Epithelial cell of proximal tubule (primary cell): ENCODE results near the gene PRKAR1B. TPM values are rescaled to one million over a fixed set of nuclear protein-coding genes. Genes with fewer than 3 reads are reported as not detected.

Source experiments
- DNase-seq: peaks from one replicate; pipeline ENCODE4 v3.0.0-alpha.2; 2011; ENCODE audit warnings: low read depth
- H3K4me3 ChIP-seq: 2 replicates; pipeline ENCODE4 v1.5.1; 2011; ENCODE audit warnings: low read depth, mild to moderate bottlenecking, low read length
- total RNA-seq: library from RNA; depleted of rRNA; stranded (reverse); fragments of >200 nt; gene quantifications from 2 replicates; pipeline ENCODE4 v1.2.3, GENCODE V29; 2015
- TF ChIP-seq, protein P1 (sequence below): conservative IDR thresholded peaks from 2 replicates; pipeline ENCODE4 v1.5.1; 2012; ENCODE audit warnings: low read depth, mild to moderate bottlenecking, low read length

The PRKAR1B gene
- total RNA-seq, 1 donor from 2014 or later = 12.2 TPM

DNA sequence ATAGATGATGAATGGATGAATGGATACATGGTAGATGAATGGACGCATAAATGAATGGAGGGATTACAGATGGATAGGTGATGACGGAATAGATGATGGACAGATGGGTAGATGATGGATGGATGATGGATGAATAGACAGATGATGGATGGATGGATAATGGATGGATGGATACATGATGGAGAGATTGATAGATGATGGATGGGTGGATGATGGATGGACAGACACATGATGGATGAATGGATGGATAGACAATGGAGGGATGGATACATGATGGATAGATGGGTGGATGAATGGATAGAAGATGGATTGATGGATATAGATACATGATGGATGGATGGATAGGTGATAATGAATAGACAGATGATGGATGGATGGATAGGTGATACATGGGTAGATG lies 198.6 kb downstream of the PRKAR1B start:
- H3K4me3 ChIP-seq = no peak overlapping the region
- DNase-seq = no peak
- TF ChIP-seq, protein P1, sequence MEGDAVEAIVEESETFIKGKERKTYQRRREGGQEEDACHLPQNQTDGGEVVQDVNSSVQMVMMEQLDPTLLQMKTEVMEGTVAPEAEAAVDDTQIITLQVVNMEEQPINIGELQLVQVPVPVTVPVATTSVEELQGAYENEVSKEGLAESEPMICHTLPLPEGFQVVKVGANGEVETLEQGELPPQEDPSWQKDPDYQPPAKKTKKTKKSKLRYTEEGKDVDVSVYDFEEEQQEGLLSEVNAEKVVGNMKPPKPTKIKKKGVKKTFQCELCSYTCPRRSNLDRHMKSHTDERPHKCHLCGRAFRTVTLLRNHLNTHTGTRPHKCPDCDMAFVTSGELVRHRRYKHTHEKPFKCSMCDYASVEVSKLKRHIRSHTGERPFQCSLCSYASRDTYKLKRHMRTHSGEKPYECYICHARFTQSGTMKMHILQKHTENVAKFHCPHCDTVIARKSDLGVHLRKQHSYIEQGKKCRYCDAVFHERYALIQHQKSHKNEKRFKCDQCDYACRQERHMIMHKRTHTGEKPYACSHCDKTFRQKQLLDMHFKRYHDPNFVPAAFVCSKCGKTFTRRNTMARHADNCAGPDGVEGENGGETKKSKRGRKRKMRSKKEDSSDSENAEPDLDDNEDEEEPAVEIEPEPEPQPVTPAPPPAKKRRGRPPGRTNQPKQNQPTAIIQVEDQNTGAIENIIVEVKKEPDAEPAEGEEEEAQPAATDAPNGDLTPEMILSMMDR = no peak

DNA sequence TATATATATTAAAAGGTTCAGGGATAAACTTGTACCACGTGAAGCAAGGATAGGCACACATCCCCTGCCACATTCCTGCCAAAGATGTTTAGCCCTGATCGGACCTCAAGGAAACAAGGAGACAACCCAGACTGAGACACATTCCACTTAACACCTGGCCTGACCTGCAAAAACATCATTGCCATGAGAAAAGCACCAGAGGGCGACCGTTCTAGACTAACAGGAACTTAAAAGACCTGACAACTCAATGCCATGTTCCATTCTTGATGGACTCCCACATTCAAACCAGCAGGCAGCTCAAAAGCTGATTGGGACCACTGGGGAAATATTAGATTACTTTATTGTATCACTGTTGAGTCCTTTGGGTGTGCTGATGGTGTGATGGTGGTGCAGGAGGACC lies 199.4 kb downstream of the PRKAR1B start:
- TF ChIP-seq, protein P1 = no peak
- H3K4me3 ChIP-seq = no peak overlapping the region
- DNase-seq = no peak

DNA sequence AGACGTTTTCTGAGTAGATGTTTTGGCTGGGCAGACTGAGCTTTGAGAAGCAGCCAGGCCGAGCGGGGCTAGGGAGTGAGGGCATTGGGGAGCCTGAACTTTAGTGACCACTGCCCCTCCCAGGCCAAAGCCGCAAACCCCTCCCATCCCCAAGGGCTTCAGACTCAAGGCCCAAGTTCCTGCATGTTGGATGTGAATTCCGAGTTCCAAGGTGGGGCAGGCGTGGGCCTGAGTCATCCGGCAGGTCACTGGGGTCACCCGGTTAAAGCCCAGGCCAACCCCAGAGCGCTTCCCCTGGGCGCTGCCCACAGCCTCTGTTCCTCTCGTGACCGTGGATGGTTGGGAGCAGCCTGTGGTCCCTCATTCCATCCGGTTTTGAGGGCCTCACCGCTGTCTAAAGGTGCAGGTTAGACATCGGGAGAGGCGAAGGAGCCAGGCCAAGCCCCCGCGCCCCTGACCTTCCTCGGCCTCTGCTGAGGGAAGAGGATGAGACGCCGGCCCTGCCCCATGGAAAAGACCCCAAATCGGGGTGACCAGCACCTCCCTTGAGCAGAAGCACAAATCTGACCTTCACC lies 200.5 kb downstream of the PRKAR1B start:
- DNase-seq = no peak
- H3K4me3 ChIP-seq = no peak overlapping the region
- TF ChIP-seq, protein P1 = no peak

DNA sequence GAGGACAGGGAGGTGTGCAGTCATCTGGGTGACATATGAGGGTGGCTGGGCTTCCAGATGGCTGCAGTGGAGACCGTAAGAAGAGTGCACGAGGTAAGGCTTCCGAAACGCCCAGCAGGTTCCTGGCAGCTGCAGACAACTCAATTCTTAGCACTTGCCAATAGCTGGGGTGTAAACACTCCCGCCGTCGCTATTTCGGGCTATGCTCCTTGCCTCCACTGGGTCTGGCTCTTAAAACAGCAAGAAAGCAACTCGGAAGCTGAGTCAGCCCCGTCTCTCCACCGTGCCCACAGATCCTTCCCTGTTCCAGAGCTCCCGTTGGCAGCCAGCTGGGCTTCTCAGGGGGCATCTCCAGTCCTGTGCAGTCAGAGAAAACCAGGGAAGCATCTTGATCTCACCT lies 201.3 kb downstream of the PRKAR1B start:
- DNase-seq = no peak
- no peak overlapping the region for H3K4me3 ChIP-seq
- TF ChIP-seq, protein P1 = no peak

DNA sequence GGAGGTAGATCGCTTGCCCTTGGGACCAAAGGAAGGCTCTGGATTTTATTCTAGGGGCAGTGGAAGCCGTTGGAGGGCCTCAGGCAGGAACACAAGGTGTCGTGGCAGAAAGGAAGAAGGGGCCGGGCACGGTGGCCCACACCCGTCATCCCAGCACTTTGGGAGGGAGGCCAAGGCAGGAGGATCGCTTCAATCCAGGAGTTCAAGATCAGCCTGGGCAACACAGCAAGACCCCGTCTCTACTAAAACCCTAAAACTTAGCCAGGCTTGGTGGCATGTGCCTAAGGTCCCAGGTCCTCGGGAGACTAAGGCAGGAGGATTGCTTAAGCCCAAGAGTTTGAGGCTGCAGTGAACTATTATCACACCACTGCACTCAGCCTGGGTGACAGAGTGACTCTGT lies 202.3 kb downstream of the PRKAR1B start:
- H3K4me3 ChIP-seq = no peak overlapping the region
- TF ChIP-seq, protein P1 = no peak
- no peak for DNase-seq

DNA sequence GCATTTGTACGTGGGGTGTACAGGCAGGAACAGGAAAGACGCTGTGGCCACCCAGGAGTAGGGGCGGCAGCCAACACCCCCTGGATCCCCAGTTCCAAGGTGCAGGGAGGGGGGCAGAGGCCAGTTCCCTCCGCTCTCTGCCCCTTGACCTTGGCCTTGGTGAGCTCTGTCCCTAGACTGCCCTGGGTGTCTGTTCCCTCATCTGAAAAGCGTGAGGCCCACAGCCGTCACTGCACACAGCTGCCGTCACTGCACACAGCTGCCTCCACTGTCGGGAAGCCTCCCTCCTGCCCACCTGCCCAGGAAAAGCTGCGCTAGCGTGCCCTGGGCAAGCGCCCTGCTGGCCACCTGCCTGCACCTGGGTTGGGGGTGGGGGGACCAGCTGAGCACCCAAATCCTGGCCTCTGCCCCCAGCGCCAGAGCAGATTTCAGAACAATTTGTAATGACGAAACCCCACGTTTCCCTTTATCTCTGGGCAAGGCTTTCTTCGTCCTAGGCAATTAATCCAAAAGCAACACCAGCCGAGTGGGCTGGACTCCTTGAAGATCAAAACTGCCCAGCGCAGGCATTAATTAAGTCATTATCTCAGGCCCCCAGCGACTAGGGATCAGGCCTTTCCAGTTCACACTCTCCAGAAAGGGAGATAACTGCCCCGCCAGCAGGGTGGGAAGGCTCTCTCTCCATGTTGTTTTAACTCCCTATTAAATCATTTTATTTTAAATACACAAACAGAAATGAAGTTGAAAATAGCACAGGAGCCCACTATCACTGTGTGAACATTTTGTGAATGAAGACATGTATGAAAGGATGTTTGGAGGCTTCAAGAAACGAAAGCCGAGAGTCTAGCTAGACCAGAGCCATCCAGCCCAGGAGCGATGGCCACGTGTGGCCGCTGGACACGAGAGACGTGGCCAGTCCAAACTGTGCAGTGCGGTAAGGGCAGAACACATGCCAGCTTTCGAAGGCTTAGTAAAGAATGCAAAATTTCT lies 203.4 kb downstream of the PRKAR1B start:
- no peak for DNase-seq
- no peak overlapping the region for H3K4me3 ChIP-seq
- TF ChIP-seq, protein P1 = no peak
